ENCODE results near the gene TEX44.

GRCh38 chr2:231568098-231568784 lies 24.4 kb upstream of the TEX44 start:
- no peak for TF ChIP-seq CTCF (IDR thresholded peaks at IDR 0.05)
- no peak for TF ChIP-seq POLR2AphosphoS5 (IDR thresholded peaks at IDR 0.05)
- TF ChIP-seq EP300 (IDR thresholded peaks at IDR 0.05): no peak
- no peak for TF ChIP-seq POLR2A (IDR thresholded peaks at IDR 0.05)

Measured in suprapubic skin (tissue), 4 donors.